ENCODE results near the gene BRAT1.

DNA sequence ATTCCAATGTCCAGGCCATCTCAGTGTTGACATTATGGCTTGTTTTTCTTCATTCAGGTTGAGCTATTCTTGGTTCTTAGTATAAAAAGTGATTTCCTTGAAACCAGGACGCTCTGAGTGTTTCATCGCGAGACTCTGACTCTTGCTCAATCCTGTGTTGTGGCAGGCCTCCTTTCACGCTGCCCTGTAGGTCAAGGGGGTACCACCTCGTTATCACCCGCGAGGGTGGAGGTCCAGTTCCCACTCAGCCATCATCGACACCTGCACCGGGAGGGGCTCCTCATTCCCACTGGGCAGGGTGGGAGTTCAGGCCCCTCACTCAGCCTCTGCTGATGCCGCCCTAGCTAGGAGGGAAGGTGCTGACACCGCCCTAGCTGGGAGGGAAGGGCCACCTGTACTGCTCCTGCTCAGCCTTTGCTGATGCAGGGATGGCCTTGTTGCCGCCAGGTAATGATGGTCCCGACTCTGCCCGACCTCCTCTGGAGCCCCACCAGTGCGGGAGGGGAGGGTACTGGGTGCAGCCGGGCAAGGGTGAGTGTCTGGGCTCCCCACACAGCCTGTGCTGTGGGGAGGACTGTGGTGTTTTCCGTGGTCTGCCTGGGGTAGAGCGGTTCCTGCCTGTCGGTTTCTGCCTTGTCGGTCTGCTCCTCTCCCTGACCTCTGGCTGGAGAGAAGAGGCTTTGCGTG, 19.9 kb upstream of the BRAT1 start:
- TF ChIP-seq CTCF (conservative IDR thresholded peaks at IDR 0.05; ENCODE audit: low read length), result no peak
- no peak for TF ChIP-seq EZH2phosphoT487 (IDR thresholded peaks at IDR 0.05; ENCODE audit: borderline replicate concordance)

All from Loucy (cell line).